Aorta (tissue), 5 donors: ENCODE data around the gene CAPN11. TPM values are rescaled to one million over a fixed set of nuclear protein-coding genes. Genes with fewer than 3 reads are reported as not detected.

Source experiments
- ATAC-seq: fragments of 200-7000 bp; cut with Tn5 transposase; one replicate; pipeline ENCODE4 v1.9.1; 2022; ENCODE audit warnings: moderate library complexity; ENCODE audit not compliant: low FRiP score
- DNase-seq, 2 donors: peaks; one replicate each; pipeline ENCODE4 v3.0.0-alpha.2; 2020
- H3K27ac ChIP-seq, 2 donors: one replicate each; pipeline ENCODE4 v1.5.1; 2013; ENCODE audit warnings: low read length in 2 of 2, mild to moderate bottlenecking in 2 of 2, moderate library complexity in 2 of 2, control low read depth in 1 of 2, inconsistent platforms in 1 of 2, low read depth in 1 of 2
- H3K27me3 ChIP-seq, 2 donors: one replicate each; pipeline ENCODE4 v1.6.1; 2013; ENCODE audit warnings: control low read depth in 1 of 2, low read length in 1 of 2, mild to moderate bottlenecking in 1 of 2, moderate library complexity in 1 of 2; ENCODE audit not compliant: insufficient read depth in 2 of 2, control insufficient read depth in 1 of 2
- H3K36me3 ChIP-seq, 2 donors: one replicate each; pipeline ENCODE4 v1.6.1; 2013; ENCODE audit warnings: control low read depth in 1 of 2, low read length in 1 of 2, mild to moderate bottlenecking in 1 of 2; ENCODE audit not compliant: insufficient read depth in 2 of 2, control insufficient read depth in 1 of 2
- H3K4me1 ChIP-seq, 2 donors: one replicate each; pipeline ENCODE4 v1.6.1; 2013; ENCODE audit warnings: low read length in 2 of 2, control low read depth in 1 of 2, mild to moderate bottlenecking in 1 of 2, moderate library complexity in 1 of 2; ENCODE audit not compliant: insufficient read depth in 2 of 2, control insufficient read depth in 1 of 2
- H3K4me3 ChIP-seq, 2 donors: one replicate each; pipeline ENCODE4 v1.5.1; 2013; ENCODE audit warnings: low read length in 2 of 2, control low read depth in 1 of 2, mild to moderate bottlenecking in 1 of 2
- H3K9me3 ChIP-seq: one replicate; pipeline ENCODE4 v1.6.1; 2013; ENCODE audit warnings: mild to moderate bottlenecking, low read length; ENCODE audit not compliant: control insufficient read depth
- WGBS, 2 donors: extraction: QIAGEN DNeasy Blood & Tissue Kit; methylation state at CpG; one replicate each; pipeline ENCODE4 v1.1.7; 2013; 5-methylcytosine and 5-hydroxymethylcytosine counted together
- intact Hi-C, 2 donors: fragments of 100-400 bp; cut with DNase I; formaldehyde crosslinking; loops; one replicate each; pipeline versions ENCODE4 v1.14.2 to v1.15.0; 2022
- long read RNA-seq, 2 donors: library from polyadenylated mRNA; unstranded; transcript quantifications; one replicate each; pipeline ENCODE4 v2.0.0, GENCODE V29; 2020 to 2021
- polyA plus RNA-seq, 2 donors: library from polyadenylated mRNA; stranded (reverse); fragments of 200-250 nt; gene quantifications; one replicate each; pipeline ENCODE4 v1.2.3, GENCODE V29; 2013
- total RNA-seq, 2 donors: library from RNA; stranded (reverse); fragmentation: NEBNext Ultra II Directional; extraction: Animal tissue kit (Norgen Biotek cat#: 25700); gene quantifications; one replicate each; pipeline ENCODE4 v1.2.1, GENCODE V29; 2021
- donor health status: healthy with polysubstance abuse.
- donor health status: Bipolar disorder and iron deficiency.
- donor health status: DM: no; HTN: no; CAD: no.
- donor health status: DM: no; HTN: no; CAD: no.
- donor health status: DM: yes; HTN: yes; CAD: no.

CAPN11 gene
- 1 to 10 TPM in 1 of 2 donors, under 1 TPM in 1; 0.81 to 2.2 TPM for total RNA-seq
- polyA plus RNA-seq, result under 1 TPM in 1 of 2 donors, not detected in 1; 0.46 TPM
- long read RNA-seq, donor 1, partial matches to known transcripts, result 1 of 2 reads
- long read RNA-seq, donor 1, other reads (novel, unspliced or antisense), result 1 of 2 reads
- long read RNA-seq, donor 2, partial matches to known transcripts, result 1 of 3 reads
- long read RNA-seq, donor 2, other reads (novel, unspliced or antisense), result 2 of 3 reads

DNA sequence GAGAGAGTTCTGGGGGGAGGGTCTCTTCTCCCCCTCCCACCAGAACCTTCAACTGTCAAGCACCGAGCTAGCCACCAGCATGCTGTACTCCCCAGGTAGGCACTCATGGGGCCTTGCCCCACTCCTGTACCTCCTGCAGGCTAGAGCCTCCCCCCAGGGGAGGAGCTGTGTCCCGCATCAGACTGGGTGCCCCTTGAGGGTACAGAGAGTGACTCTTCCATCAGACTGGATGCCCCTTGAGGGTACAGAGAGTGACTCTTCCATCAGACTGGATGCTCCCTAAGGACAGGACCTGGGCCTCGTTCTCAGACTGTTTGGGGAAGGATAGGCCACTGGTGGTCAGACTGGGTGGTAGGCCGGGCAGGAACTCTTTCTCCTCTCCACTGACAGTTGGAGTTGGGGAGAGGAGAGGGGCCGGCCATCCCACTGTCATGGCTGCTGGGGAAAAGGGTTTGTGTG, at the start of gene CAPN11:
Gene CAPN11, plus strand, starts transcription at position 51 of the 459 bp plus-strand sequence. Its CDS starts 29 bp downstream, at position 80.
- intact Hi-C loops, result loop anchor here in 1 of 2 donors (10.0 kb wide), 1 partner anchor 176 kb away; no protein-coding TSS in a partner anchor

DNA sequence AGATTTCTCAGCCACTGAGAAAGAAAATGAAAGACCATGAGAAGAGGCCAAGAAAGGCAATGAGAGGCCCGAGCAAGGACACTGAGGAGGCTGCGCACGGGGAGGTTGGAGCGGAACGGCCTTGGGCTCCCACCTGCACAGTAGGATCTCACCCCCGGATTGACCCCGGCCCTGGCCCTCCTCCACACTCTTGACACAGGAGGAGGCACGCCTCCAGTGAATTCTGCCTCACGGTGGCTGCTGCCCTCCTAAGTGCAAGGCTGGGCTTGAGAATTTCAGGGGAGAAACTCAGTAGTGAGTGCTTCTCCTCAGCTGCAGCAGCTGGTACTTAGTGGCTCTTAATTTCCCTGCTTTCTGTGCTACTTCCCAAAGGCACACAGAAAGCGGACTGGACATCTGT, 49.4 kb upstream of the CAPN11 start:
- no peak for DNase-seq
- no peak overlapping the region for H3K27ac ChIP-seq
- no peaks in the 10 kb centered on the region for H3K27me3 ChIP-seq
- H3K36me3 ChIP-seq, result peaks cover 2 to 4% of the 10 kb centered on the region in 2 donors
- no peak overlapping the region for H3K4me3 ChIP-seq
- 84 to 88% methylated on average over 10 of the region's 10 CpGs for WGBS, 2 donors
- intact Hi-C loops, result no loop called here
- no peak for ATAC-seq
- no peaks in the 10 kb centered on the region for H3K4me1 ChIP-seq
- H3K9me3 ChIP-seq, result no peaks in the 10 kb centered on the region

More for the DNA sequence above, at the start of gene CAPN11:
- ATAC-seq (no peak), DNase-seq (no peak)
- Histone ChIP-seq H3K27ac (no peak within 1 kb of the TSS), H3K4me1 (no peaks in the 10 kb centered on the region), H3K4me3 (no peak within 1 kb of the TSS), H3K36me3 (no peaks in the 10 kb centered on the region), H3K27me3 (no peaks in the 10 kb centered on the region), H3K9me3 (no peaks in the 10 kb centered on the region)
- WGBS, 2 donors, result 79 to 90% methylated on average over 5 of the region's 5 CpGs

DNA sequence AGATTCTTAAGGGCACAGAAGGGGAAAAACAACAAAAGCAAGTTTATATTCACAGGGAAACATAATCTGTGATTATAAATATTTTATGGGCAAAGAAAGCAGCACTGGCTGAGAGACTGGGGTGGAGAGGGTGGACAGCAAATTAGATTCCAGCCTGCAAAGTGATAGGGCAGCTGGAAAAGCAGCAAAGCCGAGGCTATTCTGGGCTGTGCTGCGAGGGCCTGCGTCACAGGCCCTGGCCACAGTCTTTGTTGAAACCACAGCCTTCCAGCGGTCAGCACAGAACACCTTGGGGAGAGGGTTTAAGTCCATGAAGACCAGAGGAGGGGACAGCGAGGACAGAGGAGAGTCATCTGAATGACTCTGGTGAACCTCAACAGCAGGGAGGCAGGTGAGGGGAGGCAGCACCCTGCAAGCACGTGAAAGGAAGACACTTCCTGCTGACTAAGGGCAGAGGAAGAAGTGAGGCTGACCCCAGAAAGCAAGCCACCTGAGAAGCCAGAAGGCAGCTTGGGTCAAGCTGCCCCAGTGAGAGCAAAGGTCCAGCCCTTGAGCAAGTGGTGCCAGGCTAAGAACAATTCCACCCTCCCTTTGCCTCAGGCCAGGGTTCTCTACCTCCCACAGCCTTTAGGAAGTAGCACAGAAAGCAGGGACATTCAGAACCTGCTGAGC, 48.5 kb upstream of the CAPN11 start:
- no peak overlapping the region for H3K4me3 ChIP-seq
- H3K36me3 ChIP-seq, result peaks cover 2 to 4% of the 10 kb centered on the region in 2 donors
- no peaks in the 10 kb centered on the region for H3K4me1 ChIP-seq
- WGBS, 2 donors, result 79 to 81% methylated on average over 6 of the region's 6 CpGs
- no peaks in the 10 kb centered on the region for H3K27me3 ChIP-seq
- intact Hi-C loops, result no loop called here
- no peak for DNase-seq
- H3K27ac ChIP-seq, result no peak overlapping the region
- ATAC-seq, result no peak
- no peaks in the 10 kb centered on the region for H3K9me3 ChIP-seq

DNA sequence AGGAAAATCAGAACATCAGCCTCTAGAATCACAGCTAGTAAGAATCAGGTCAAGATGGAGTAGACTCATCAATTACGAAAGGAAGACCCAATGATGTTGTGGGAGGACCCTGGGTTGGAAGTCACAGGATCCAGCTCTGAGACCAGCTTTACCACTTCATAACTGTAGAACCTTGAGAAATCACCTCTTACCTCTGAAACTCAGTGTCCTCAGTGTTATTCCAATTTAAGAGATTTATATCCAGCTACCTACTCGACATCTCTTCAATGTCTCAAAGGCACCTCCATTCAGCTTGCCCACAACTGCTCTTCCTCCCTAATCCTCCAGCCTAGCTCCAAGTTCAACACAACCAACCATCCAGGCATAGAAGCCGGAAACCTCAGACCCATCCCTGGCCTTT, 47.7 kb upstream of the CAPN11 start:
- DNase-seq, result no peak
- ATAC-seq, result no peak
- no peaks in the 10 kb centered on the region for H3K9me3 ChIP-seq
- H3K4me1 ChIP-seq, result no peaks in the 10 kb centered on the region
- H3K36me3 ChIP-seq, result peaks cover 2 to 4% of the 10 kb centered on the region in 2 donors
- 90 to 96% methylated on average over 3 of the region's 3 CpGs for WGBS, 2 donors
- intact Hi-C loops, result no loop called here
- no peaks in the 10 kb centered on the region for H3K27me3 ChIP-seq
- H3K4me3 ChIP-seq, result no peak overlapping the region
- no peak overlapping the region for H3K27ac ChIP-seq

DNA sequence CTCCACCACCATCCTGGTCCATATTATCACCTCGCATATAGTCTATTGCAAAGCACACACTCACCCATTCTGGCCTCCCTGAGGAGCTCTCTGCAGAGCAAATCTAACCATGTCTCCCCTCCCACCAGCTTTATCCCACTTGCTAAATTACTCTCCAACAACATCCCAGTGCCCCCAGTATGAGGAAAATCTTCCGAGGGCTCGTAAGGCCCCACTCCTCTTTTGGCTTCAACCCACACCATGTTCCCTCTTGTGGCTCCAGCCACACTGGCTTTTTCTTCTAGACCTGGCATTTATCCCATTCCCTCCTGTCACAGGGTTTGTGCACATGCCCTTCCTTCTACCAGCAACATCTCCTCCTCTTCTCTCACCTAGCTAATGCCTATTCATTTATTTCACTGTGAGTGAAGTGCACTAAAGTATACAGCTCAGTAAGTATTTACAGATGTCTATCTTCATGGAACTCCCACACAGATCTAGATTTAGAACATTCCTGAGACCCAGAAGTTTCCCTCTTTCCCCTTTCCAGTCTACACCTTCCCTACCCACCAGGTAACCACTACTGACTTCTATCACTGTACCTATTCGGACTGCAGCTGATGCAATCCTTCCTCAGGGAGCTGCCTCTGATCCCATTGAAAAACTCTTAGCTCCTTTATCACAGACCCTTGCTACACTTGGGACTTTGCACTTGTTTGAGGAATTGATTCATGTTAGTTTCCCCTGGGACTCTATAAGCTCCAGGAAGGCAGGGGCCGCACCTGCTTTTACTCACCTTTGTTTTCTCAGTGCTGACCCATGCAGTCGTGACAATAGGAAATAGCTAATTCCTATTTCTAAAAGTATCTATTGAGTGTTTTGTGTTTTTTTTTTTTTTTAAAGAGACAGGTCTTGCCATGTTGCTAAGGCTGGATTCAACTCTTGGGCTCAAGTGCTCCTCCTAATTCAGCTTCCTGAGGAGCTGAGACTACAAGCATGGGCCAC, 46.9 kb upstream of the CAPN11 start:
- DNase-seq (no peak), ATAC-seq (no peak)
- H3K27ac ChIP-seq, result no peak overlapping the region
- no peak overlapping the region for H3K4me3 ChIP-seq
- H3K9me3 ChIP-seq, result no peaks in the 10 kb centered on the region
- intact Hi-C loops, result no loop called here
- H3K36me3 ChIP-seq, result peaks cover 2 to 4% of the 10 kb centered on the region in 2 donors
- H3K27me3 ChIP-seq, result no peaks in the 10 kb centered on the region
- peaks cover 0 to 4% of the 10 kb centered on the region in 2 donors for H3K4me1 ChIP-seq
- 74 to 86% methylated on average over 6 of the region's 6 CpGs for WGBS, 2 donors

DNA sequence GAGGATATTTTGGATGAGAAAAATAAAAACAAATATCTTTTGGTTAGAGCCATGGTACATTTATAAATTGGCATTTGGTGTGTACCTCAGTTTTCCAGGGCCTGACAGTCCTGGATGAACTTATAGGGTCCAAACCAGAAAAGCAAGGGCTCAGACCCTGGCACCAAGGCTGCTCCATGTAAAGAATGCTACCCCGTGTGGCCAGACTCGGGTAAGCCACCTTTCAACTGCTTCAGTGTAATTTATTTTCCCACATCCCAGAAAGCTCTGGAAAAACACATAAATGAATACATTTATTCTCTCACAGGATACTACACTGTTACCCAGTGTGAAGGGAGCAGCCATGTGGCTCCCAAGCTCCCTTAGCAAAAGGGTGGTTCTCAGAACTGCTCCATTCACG, 45.2 kb upstream of the CAPN11 start:
- Histone ChIP-seq H3K4me1 (peaks cover 4 to 5% of the 10 kb centered on the region in 2 donors), H3K9me3 (no peaks in the 10 kb centered on the region), H3K4me3 (no peak overlapping the region), H3K27me3 (no peaks in the 10 kb centered on the region), H3K36me3 (peaks cover 2 to 4% of the 10 kb centered on the region in 2 donors), H3K27ac (no peak overlapping the region)
- no peak for ATAC-seq
- 46 to 48% methylated on average over 3 of the region's 3 CpGs for whole genome bisulfite sequencing, 2 donors
- no peak for DNase-seq
- intact Hi-C loops, result no loop called here

DNA sequence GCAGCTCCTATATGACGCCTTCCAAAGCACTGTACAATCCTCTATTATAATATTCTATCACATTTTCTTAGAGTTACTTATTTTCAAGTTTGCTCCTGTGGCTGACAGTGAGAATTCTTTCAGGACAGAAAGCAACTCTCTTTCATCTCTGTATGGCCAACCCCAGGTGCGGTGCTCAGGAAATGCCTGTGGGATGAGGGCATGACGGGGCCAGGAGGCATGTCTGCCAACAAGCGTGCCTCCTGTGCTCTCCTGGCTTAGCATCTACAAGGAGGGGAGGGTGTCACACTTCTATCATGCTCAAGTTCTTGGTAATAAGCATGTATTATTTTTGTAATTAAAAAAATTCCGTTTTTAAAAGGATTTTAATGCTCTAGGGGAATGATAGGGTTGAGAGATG, 42.8 kb upstream of the CAPN11 start:
- 32 to 41% methylated on average over 5 of the region's 5 CpGs for WGBS, 2 donors
- ATAC-seq (no peak), DNase-seq (no peak)
- no peak overlapping the region for H3K4me3 ChIP-seq
- intact Hi-C loops, result no loop called here
- H3K27me3 ChIP-seq, result no peaks in the 10 kb centered on the region
- no peaks in the 10 kb centered on the region for H3K9me3 ChIP-seq
- H3K4me1 ChIP-seq, result peaks cover 5% of the 10 kb centered on the region in 2 donors
- H3K27ac ChIP-seq, result no peak overlapping the region
- peaks cover 2% of the 10 kb centered on the region in 2 donors for H3K36me3 ChIP-seq

DNA sequence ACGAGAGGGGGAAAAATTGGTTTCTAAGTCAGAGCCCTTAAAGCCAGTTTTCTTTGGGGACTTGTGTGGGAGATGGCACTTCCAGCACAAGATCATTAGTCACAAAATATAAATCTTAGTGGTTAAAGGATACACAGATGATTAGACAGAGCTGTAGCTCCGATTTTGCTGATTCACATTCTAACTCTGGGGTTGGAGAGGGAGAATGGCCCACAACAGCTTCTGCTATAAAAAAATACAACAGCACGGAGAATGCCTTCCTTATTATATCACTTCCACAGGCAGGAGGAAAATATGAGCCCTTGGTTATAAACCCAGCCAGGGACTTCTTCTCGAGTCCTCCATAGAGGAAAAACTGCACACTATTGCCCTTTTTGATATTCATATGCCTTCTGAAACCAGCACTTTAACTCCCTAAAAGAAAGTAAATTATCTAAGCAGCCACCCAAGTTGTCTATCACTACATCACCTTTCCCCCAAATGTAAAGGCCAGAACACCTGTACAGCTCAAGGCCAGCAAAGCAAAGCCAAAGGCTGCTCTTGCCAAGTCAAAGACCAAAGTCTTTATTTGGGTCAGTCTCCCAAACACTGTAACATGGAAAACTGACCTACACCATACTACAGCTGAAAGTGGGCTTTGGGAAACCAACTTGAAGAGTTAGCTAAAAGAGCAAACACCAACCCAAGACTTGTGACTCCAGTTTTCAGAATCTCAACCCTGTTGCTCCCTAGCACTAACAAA, 41.8 kb upstream of the CAPN11 start:
- 2 to 7% methylated on average over 4 of the region's 4 CpGs for WGBS, 2 donors
- intact Hi-C loops, result no loop called here
- H3K27me3 ChIP-seq, result no peaks in the 10 kb centered on the region
- H3K9me3 ChIP-seq, result no peaks in the 10 kb centered on the region
- H3K4me1 ChIP-seq, result peaks cover 5 to 7% of the 10 kb centered on the region in 2 donors
- no peak for ATAC-seq
- H3K36me3 ChIP-seq, result peaks cover 2% of the 10 kb centered on the region in 2 donors
- DNase-seq, result no peak
- H3K4me3 ChIP-seq, result no peak overlapping the region
- peak overlapping the region; percentile 70 to 73 for H3K27ac ChIP-seq
